GM18861 (cell line): Measurements from ENCODE around the gene UGT2A1.
A peak's percentile ranks its signal among the peaks of the same experiment; 100 is the strongest.
"Not testable (repeated sequence)": the region's sequence is repeated elsewhere in the genome, so short reads cannot be mapped to it uniquely, and the experiment has no call there.

Source experiments
- ATAC-seq: cut with Tn5 transposase; IDR thresholded peaks from one replicate; pipeline ENCODE4 v1.9.1; 2021; ENCODE audit not compliant: unreplicated experiment

UGT2A1 gene

DNA sequence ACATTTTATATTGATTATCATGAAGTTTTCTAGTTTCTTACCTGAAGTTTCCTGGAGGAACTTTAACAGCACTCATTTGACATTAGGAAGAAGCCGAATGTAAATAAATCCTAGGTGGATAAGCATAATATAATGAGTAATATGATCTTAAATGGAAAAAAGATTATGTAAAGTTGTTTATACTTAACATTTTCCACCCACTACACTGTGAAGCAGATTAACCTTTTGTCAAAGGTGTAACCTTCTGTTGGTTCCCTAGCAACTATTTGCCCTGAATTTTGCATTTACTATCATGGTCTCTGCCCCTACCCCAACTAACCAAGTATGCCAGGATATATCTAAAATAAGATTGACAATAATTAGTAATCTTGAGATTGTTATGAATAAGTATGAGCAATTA lies at the start of gene UGT2A1:
Gene UGT2A1, minus strand, starts transcription at position 101 of the 400 bp plus-strand sequence. CDS start 5,603 bp downstream, outside the sequence.
- ATAC-seq, result no peak

- ATAC-seq, result no peak
Measured at GRCh38 chr4:69702201-69702600, 49.2 kb upstream of the UGT2A1 start.

DNA sequence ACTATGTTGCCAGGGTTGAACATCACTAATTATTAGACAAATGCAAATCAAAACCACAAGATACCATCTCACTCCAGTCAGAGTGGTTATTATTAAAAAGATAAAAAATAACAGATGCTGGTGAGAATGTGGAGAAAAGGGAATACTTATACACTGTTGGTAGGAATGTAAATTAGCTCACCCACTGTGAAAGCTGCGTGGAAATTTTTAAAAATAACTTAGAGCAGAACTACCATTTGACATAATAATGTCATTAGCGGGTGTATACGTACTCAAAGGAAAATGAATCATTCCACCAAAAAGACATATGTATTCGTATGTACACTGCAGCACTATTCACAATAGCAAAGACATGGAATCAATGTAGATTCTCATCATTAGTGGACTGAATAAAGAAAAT lies 48.6 kb upstream of the UGT2A1 start:
- no peak for ATAC-seq

DNA sequence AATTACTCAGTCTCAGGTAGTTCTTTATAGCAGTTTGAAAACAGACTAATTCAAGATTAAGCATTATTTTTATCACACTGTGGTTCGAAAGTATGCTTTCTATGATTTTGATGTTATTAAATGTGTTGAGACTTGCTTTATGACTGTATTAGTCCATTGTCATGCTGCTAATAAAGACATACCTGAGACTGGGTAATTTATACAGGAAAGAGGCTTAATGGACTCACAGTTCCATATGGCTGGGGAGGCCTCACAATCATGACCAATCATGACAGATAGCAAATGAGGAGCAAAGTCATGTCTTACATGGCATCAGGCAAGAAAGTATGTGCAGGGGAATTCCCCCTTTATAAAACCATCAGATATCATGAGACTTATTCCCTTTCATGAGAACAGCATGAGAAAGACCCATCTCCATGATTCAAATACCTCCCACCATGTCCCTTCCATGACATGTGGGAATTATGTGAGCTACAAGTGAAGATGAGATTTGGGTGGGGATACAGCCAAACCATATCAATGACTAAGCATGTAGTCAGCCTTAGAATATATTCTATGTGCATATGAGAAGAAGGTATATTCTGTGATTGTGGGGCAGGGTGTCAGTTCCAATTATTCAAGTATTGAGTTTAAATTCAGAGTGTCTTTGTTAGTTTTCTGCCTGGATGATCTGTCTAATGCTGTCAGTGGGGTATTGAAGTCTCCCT lies 44.6 kb upstream of the UGT2A1 start:
- ATAC-seq, result no peak

- peak; percentile 78 for ATAC-seq
Measured at GRCh38 chr4:69689599-69689998, 36.6 kb upstream of the UGT2A1 start.

- ATAC-seq, result no peak
Measured at GRCh38 chr4:69684804-69685203, 31.8 kb upstream of the UGT2A1 start.

DNA sequence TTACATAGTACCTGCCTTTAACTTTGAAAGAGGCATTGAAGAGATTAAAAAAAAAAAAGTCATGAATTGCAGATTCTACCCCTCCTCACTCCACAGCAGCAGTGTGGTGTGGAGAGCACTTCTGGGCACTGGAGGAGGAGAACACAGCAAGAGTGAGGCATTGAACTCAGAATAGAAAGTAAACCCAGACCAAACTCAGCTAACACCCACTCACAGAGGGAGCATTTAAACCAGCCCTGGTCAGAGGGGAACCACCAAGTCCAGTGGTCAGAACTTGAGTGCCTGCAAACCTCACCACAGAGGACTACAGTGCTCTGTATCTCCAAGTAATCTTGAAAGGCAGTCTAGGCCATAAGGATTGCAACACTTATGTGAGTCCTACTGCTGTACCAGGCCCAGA lies 15.6 kb upstream of the UGT2A1 start:
- no peak for ATAC-seq

- ATAC-seq, result not testable (repeated sequence)
Measured at GRCh38 chr4:69664009-69664408, 11.0 kb upstream of the UGT2A1 start.

DNA sequence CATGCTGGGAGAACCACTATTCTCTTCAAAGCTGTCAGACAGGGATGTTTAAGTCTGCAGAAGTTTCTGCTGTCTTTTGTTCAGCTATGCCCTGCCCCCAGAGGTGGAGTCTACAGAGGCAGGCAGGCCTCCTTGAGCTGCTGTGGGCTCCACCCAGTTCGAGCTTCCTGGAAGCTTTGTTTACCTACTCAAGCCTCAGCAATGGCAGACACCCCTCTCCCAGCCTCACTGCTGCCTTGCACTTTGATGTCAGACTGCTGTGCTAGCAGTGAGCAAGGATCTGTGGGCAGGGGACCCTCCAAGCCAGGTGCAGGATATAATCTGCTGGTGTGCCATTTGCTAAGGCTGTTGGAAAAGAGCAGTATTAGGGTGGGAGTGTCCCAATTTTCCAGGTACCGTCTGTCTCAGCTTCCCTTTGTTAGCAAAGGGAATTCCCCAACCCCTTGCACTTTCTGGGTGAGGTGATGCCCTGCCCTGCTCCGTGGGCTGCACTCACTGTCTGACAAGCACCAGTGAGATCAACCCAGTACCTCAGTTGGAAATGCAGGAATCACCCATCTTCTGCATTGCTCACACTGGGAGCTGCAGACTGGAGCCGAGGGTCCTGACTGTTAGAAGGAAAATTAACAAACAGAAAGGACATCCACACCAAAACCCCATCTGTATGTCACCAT lies 8.2 kb upstream of the UGT2A1 start:
- not testable (repeated sequence) for ATAC-seq

- ATAC-seq, result no peak
Measured at GRCh38 chr4:69658133-69658532, 5.1 kb upstream of the UGT2A1 start.

DNA sequence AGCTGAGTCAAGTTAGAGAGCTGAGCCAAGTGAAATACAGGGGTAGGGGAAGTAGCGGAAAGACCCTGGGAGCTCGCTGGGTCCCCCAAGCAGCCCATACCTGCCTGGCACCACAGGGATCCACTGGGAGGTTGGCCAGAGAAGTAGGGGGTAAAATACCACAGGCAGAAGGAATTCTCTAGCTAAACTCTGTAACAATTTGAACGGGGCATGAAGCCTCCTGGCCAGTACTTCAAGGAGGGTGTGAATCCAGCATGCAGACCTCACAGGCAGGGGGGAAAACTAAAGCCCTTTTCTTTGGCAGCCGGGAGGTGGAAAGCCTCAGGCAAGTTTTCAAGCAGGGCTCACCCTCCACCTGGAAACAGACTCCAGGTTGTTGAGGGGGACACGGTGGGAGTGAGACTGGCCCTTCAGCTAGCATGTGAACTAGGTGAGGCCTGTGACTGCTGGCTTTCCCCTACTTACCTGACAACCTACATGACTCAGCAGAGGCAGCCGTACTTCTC lies 3.7 kb upstream of the UGT2A1 start:
- no peak for ATAC-seq

DNA sequence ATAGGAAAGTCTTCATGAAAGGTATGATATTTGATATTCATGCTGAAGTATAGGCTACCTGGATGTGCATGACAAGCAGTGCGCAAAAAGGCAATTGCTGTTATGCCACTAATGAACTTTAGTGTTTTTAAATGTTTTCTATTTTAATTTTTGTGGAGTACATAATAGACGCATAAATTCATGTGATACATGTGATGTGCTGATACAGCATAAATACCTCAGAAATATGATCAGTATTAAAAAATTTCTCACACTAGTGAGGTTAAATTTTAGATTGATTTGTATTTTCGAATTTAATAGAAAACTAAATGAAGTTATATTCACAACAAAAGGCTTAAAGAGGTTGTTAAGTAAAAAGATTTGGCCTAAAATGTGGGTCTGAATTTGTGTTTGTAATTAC lies 2.2 kb downstream of the UGT2A1 start:
- ATAC-seq, result no peak

DNA sequence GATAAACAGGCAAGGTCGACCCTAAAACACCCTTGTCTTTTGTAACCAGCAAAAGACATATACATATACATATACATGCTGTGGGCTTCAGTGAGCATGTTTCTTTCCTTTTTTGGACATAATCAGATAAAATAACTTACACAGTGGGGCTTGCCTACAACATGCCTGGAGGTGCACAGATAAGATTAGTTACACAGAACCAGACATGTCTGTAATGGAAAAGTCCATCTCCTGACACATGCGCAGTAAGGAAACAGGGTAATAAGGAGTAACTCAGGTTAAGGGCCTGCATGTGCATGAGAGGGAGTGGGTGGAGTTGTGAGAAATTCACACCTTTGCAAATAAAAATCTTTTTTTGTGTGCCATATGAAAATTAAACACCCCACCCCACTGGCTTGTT lies 3.4 kb downstream of the UGT2A1 start:
- no peak for ATAC-seq

- no peak for ATAC-seq
Measured at GRCh38 chr4:69649207-69649606, 3.8 kb downstream of the UGT2A1 start.

GRCh38 chr4:69642961-69643360 lies 10.1 kb downstream of the UGT2A1 start:
- no peak for ATAC-seq

GRCh38 chr4:69640289-69640688 lies 12.8 kb downstream of the UGT2A1 start:
- no peak for ATAC-seq

DNA sequence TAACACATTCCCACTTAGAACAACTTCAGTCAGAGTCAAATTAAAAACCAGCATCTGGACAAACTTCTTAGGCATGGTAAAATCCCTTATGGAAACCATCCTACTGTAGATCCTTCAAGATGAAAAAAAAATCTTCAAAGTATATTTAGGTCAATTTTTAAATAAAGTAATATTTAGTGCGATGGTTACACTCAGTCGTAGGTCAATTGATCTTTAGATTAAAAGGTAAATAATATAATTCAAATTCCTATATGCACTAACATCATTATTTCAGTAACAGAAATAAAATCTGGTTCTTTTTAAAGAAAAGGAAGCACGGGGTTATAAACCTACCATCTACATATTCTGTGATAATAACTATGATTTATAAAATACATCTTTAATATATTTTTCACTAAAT lies 13.5 kb downstream of the UGT2A1 start, which contains the start of gene UGT2A2:
Gene UGT2A2, minus strand, starts transcription at position 101 of the 400 bp plus-strand sequence. Its CDS starts 2 bp downstream, at position 99.
- no peak for ATAC-seq

GRCh38 chr4:69617083-69617694 lies 35.9 kb downstream of the UGT2A1 start:
- ATAC-seq, result peak; percentile 48

DNA sequence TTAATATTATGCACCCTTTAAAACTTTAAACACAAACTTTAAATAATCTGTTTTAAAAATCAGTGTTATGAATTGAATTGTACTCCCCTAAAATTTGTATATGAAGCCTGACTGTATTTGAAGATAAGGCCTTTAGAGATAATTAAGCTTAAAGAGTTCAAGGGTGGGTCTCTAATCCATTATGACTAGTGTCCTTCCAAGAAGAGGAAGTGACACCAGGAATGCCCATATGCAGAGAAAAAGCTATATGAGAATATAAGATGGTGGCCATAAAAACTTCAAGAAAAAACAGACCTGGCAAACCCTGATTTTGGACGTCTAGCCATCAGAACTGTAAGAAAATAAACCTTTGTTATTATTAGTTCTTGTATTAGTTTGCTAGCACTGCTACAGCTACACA lies 42.6 kb downstream of the UGT2A1 start:
- no peak for ATAC-seq

- ATAC-seq, result no peak
Measured at GRCh38 chr4:69601065-69601464, 52.0 kb downstream of the UGT2A1 start.

DNA sequence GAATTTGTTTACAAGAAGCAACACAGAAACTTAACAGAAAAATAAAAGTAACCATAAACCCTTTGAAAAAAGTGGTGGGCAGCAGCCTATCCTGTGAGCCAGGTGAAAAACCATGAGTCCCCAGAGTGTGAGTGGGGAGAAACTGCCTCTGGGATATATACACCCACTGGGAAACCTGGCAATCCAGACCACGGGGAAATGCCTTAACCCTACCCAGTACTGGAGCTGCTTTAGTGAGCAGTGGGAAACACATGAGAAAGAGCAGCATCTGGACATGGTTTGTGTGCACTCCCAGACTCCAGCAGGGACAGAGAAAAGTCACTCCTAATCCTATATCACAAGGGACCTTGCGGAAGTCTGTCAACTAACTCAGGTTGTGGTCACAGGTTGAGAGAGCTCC lies 53.0 kb downstream of the UGT2A1 start:
- ATAC-seq, result no peak

DNA sequence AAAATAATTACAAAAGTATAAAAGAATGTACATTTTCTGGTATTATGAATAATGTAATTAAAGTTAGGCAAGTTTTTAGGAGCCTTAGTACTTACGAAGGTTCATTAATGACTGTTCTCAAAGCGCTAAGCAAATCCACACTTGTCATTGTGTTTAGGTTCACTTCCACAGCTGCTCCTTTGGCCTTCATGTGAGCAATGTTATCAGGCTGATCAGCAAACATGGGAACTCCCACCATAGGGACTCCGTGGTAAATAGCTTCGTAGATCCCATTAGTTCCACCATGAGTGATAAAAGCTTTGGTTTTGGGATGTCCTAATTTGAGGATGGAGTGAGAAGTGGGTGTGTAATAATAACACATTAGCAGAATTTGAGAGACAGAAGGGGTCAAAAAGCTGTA lies 58.7 kb downstream of the UGT2A1 start:
- ATAC-seq, result no peak
